HG03442 (cell line): ENCODE measurements around the gene VMP1.
"Not testable (repeated sequence)": the region's sequence is repeated elsewhere in the genome, so short reads cannot be mapped to it uniquely, and the experiment has no call there.

Experiments
- ATAC-seq: cut with Tn5 transposase; IDR thresholded peaks from one replicate; pipeline ENCODE4 v1.9.1; 2021; ENCODE audit warnings: mild to moderate bottlenecking, moderate library complexity; ENCODE audit not compliant: unreplicated experiment

Gene VMP1

DNA sequence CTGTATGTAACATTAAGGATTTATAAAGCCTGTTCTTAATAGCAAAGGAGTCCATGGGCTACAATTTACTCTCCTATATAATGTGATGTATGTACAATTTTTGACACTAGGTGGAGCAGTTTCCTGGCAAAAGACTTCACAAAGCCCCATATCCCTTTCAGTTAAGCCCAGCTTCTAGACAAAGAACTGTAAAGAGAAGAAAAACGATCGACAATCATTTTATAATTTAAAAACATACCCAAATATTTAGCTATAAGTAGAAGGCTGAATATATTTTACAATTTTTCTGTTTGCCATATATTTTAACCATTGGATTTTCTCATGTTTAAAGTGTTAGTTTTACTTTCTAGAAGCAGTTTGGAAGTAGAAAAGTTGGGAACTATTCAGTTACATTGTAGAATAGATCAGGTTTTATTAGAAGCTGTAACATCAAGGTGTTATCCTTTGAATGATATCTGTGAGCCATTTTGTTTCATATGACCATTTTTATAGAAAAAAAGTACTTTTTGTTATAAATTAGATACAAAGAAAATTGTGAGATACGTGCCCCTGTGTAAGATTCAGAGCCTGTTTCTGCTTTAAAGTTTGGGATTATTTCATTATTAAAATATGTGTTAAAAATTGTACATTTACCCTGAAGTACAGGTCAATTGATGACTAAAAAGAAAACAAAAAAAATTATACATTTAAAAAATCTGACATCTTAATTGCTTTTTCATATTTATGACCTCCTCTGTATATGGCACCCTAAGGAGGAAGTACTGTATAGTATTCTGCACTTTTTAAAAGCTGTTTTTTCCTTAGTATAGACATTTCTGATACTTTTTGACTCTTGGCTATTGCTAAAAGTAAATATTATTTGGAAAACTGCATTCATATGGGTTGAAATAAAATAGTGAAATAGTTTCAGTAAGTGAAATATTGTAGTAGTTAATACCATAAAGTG is 46.3 kb downstream of the VMP1 start:
- ATAC-seq, result no peak

DNA sequence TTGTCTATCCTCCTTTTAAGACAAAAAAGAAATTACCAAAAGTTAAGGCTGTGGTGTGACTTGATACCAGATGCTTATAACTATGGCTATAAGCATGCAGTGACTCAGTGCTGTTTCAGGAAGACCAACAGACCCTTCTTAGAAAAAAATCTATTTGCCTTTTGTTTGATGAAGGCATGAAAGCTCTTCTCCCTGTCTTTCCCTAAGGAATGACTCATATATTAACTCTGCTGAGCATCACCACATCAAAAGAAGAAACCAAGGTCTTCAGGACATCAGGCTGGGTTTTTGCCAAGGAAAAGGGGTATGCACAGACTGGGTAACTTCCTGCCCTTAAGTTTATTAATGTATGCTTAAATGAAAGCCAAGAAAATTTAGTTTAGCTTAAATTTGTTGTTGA is 47.1 kb downstream of the VMP1 start:
- ATAC-seq, result no peak

DNA sequence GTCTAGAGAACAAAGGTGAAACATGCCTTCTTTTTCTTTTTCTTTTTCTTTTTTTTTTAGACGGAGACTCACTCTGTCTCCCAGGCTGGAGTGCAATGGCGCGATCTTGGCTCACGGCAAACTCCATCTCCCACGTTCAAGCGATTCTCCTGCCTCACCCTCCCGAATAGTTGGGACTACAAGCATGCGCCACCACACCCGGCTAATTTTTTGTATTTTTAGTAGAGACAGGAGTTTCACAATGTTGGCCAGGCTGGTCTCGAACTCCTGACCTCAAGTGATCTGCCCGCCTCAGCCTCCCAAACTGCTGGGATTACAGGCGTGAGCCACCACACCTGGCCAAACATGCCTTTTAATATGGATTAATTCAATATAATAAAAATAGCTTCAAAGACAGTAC is 47.6 kb downstream of the VMP1 start:
- not testable (repeated sequence) for ATAC-seq

DNA sequence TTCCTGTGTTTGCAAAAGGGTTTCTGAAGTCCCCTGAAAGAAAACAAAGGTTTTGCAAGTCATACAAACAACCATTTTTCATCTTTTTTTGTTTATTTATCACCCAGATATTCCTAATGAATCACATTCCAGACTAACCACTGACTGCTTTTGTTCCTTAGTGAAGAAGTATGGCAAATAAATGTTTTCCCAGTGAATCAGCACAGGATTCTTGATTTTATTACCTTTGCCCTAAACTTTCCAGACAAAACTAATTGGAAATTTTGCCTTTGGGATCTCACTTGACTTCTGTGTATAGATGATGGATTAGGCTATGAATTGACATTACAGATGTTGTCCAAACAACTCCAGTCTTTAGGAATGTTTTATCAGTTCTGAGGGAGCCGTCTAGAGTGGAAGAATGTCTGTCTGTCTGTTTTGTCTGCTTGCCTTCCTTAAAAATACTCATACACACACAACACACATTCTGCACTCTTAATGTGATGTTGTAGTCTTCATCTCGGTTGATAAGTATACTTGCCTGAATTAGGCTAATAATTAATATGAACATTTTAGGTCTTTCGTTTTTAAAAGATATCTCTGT is 48.9 kb downstream of the VMP1 start:
- ATAC-seq, result no peak

DNA sequence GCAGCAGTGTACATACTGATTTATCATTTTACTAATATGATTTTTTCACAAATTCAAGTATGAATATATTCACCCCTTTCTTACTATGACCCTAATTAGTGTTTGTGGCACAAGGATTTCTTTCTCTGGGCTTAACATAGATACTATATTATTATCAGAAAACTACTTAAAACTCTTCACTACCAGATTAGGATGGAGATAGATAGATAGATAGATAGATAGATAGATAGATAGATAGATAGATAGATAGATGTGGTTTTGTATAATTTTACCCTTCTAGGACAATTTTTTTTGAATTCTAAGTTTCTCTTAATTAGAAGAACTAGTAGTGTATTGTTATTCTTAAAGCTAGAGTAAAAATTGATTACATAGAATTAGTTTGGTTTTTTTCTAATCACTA is 49.6 kb downstream of the VMP1 start:
- no peak for ATAC-seq

DNA sequence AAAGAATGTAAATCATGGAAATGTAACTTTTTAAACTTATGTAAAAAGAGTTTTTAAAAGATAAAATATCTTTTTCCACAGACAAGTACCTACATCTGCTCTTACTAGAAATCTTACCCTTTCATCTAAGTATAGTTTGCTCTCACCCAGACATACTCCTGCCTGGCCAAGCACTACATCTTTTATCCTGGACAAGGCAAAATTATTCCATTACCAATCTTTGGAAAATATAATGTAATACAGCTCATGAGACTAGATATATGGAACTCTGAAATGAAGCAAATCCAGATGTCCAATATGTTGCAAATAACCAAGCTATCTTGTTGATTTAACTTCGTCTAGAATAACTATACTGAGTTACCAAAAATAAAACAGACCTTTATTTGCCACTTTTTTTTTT is 50.0 kb downstream of the VMP1 start:
- no peak for ATAC-seq

DNA sequence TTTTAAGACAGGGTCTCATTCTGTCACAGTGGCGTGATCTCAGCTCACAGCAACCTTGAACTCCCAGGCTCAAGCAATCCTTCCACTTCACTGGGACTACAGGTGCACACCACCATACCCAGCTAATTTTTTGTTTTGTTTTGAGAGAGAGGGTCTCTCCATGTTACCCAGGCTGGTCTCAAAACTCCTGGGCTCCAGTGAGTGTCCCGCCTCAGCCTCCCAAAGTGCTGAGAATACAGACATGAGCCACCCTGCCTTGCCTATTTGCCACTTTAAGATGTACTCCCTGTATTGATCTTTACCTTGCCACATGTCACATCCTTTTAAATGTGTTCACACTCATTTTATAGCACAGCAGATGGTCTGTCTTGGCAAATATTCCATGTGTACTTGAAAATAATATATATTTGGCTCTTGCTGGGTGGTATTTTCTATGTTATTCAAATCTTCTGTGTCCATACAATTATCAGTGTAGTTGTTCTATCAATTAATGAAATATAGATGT is 50.5 kb downstream of the VMP1 start:
- ATAC-seq, result no peak

DNA sequence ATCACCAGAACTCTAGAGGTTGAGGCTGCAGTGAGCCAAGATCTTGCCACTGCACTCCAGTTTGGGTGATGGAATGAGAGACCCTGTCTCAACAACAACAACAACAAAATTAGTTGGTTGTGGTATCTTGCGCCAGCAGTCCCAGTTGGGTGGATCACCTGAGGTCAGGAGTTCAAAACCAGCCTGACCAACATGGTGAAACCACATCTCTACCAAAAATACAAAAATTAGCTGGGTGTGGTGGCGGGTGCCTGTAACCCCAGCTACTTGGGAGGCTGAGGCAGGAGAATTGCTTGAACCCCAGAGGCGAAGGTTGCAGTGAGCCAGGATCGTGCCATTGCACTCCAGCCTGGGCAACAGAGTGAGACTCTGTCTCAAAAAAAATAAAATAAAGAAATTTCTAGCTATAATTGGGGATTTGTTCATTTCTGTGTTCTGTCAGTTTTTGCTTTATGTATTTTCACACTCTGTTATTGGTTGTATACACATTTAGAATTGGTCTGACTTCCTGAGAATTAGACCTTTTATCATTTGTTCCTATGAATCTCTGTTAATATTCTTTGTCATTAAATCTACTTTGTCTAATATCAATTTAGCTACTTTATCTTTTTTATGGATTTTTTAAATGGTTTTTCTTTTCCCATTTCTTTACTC is 51.7 kb downstream of the VMP1 start:
- not testable (repeated sequence) for ATAC-seq

DNA sequence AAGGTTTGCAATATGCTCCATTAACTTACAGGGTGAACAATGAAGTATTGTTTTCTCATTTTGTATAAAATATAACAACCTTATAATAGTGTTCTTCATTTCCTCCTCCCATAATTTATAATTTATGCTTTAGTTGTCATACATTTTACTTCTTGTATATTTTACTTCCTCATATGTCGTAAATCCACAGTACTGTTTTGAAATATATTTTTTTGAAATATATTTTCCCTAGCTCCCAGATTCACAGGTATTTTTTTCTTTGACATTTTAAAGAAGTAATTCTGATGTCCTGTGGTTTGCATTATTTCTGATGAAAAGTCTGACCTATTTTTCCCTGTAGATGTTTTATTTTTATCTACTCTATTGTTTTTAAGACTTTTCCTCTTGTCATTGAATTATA is 52.7 kb downstream of the VMP1 start:
- ATAC-seq, result no peak

DNA sequence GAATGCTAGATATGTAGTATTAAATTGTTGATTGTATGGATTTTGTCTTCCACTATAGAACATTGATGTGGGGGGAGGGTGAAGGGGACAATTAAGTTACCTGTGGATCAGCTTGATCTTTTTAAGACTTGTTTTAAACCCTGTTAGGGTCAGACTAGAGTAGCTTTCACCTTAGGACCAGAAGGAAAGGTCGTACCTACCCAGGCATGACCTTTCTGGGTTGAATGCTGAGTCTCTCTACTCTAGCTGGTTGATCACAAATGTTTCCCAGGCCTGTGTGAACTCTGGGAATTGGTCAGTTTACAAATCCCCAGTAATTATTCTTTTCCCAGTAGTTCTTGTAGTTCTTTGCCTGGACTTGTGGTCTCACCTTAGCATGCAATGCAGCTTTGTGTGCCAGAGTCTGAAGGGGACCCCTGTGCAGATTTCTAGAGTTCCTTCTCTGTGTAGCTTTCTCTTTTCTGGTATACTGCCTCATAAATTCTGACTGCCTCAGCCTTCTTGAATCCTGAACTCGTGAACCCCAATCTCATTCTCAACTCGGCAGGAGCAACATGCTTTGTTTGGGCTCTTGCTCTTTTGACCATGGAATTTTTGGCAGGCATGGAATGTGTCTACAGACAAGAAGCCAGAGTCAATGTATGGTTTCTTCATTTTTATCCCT is 54.1 kb downstream of the VMP1 start:
- no peak for ATAC-seq

DNA sequence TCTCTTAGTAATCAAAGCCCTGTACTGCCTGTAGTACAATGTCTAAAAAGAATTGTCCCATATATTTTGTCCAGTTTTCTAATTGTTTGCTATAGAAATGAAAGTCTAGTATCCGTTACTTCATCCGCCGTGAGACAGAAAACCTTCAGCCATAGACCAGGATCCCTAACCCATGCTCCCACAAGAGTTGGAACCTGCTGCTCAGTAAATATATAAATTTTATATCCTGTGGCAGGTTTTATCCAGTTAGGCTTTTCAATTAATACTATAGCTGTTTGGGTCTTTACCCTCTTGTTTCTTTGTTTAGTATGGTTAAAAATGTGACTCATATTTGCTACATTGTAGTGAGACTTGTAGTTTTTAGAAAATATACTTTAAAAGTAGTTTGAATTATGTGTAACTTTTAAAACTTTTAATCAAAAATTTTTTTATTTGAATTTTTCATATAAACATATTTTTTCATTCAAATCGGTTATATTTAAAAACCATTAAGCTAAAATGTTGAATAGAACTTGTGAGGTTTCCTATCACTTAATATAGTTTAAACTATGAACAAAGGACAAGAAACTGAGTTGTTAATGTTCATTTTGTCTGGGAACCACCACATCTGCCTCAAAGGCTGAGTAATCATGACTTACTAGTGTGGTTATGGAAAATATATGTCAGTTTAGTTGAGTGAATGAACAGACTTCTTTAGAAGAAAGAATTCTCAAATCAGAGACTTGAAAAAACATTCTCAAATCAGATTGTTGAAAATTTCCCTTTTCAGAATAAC is 54.8 kb downstream of the VMP1 start:
- ATAC-seq, result no peak

DNA sequence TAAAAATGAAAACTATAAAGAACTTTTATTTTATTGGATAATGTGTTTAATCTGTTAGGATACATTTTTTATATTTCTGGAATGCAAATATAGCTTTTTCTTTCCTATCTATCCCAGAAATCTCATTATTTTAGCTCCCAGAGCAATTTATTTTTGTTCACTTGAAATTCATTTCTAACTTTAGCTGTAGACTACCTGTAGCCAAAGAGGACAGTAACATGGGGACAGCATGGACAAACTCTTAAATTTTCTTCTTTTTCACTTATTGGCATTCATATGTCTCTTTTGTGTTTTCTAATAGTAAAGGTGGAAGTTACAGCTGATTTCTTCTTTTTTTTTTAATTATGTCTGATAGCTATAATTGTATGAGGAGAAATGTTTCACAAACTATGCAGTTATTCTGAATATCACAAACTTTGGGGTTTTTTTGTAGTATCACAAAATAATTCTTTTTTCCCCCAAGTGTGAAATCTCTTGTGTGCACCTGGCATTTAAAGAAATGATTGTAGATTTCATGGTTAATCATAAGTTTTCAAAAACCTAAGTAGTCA is 55.4 kb downstream of the VMP1 start:
- no peak for ATAC-seq

DNA sequence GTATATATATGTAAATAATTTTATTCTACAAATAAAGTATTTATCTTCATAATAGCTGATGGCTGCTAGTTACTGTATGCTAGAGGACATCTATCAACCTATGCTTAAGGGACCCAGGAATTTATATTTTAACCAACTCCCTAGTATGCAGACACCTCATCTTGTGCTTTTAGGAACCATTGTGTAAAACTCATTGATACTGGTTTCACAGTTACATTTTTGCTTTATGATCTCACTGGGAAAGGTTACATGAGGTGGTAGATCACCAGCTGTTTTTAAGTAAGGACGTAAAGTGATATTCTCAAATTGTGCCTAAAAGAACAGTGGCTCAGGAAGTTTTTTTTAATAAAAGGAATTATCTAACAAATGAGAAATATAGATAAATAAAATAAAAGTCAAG is 56.4 kb downstream of the VMP1 start:
- ATAC-seq, result no peak

DNA sequence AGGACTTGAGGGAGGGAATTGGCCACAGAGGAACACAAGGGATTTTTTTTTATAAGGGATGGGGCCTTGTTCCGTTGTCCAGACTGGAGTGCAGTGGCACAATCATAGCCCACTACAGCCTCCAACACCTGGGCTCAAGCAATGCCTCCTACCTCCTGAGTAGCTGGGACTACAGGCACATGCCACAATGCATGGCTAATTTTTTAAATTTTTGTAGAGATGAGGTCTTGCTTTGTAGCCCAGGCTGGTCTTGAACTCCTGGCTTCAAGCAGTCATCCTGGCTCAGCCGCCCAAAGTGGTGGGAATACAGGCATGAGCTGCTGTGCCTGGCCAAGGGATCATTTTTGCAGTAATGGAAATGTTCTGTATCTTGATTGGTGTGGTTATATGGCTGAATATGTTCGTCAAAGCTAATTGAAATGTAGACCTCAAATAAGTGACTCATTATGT is 56.9 kb downstream of the VMP1 start:
- ATAC-seq, result no peak

DNA sequence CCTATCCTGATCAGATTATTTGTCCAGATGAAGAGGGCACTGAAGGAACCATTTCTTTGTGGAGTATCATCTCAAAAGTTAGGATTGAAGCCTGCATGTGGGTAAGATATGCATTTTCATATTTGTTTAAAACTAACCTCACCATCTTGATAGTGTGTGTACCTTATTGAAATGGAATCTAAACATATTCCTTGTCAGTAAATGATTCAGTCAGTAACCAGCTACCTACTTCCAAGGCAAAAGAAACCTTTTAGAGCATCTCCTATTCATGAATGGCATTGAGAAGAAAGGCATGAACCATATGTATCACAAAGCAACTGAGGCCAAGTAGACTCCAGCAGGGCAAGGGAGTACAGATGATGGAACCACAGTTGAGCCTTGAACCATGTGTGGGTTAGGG is 57.6 kb downstream of the VMP1 start:
- no peak for ATAC-seq

DNA sequence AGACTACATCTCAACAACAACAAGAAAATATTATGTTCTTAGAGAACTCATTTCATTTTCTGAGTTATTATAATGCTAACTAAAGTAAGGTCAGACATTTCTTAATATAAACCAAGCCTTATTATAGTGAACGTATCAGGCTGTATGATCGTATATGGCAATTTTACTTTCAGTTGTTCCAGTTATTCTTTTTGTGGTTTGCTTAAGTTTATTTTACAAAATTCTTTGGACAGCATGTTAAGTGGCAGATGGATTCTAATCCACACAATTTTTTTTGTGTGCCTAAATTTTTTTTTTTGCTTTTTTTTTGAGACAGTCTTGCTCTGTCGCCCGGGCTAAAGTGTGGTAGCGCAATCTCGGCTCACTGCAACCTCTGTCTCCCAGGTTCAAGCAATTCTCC is 59.0 kb downstream of the VMP1 start:
- ATAC-seq, result no peak

DNA sequence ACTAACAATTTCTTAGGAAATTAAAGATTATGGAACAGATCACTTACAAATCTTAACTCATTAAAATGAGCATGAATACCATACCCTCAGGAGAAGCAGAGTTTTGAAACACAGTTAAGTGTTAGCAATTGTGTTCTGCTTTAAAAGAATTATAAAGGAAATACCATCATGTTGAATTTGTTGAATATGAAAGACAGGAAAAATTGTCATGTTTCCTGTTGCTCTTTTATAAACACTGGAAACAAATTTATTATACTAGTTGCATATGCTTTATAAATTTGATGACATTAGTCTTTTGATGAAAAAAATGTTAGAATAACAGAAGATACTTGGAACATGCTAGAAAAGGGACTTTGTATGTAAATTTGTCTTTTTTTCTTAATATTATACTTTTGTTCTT is 59.7 kb downstream of the VMP1 start:
- ATAC-seq, result no peak

DNA sequence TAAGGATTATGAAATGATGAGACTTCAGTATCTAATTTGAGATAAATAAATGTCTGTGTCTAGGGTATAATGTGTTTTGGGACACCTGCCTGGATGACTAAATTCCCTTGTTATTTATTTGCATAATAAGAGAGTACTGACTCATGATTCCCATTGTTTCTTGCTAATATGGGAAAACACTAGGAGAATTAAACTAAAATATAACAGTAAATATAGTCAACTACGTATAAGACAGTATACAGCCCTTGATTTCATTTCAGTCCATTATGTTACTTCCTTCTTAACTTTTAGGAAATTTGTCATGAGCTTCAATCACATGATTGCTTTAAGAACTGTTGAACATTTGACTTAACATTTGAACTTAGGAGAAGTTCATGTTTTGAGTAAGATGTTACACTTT is 62.4 kb downstream of the VMP1 start:
- no peak for ATAC-seq

DNA sequence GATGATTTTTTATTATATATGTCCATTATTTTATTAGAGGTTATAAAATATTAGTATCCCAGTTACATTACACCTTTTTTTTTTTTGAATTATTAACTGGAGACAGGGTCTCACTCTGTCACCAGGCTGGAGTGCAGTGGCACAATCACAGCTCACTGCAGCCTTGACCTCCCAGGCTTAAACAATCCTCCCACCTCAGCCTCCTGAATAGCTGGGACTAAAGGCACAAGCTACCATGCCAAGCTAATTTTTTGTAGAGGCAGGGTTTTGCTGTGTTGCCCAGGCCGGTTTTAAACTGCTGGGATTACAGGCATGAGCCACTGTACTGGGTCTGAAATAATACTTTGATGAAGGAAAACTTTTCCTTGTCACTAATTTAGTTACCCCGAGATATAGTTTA is 63.6 kb downstream of the VMP1 start:
- ATAC-seq, result no peak

DNA sequence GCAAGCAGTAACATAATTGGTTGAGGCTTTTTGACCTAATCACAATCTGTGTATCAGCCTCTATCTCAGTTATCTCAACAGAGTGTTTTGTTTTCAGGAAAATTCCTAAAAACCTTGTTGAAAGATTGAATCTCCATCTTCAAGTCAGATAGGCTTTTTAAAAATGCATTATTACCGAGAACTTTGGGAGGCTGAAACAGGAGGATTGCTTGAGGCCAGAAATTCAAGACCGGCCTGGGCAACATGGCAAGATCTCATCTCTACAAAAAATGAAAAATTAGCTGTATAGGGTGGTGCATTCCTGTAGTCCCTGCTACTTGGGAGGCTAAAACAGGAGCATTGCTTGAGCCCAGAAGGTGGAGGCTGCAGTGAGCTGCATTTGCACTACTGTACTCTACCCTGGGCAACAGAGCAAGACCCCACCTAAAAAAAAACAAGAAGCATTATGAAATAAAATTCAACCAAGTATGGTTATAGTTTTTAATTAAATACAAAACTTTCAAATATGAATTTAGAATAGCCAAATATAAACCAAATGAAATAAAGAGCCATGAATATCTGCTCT is 68.4 kb downstream of the VMP1 start:
- ATAC-seq, result no peak
